Spleen (tissue), 11 donors: ENCODE measurements around the gene METTL1. TPM values are rescaled to one million over a fixed set of nuclear protein-coding genes. Genes with fewer than 3 reads are reported as not detected.
A peak's percentile ranks its signal among the peaks of the same experiment; 100 is the strongest.

Experiments
- DNase-seq: peaks from one replicate; pipeline ENCODE4 v3.0.0-alpha.2; 2020
- H3K27ac ChIP-seq, 8 donors: fragments of 200-600 bp; sonication (generic) in 7 of 8; 1 replicate in 4 of 8; 2 replicates in 4 of 8; pipeline versions ENCODE4 v1.5.0 to v1.8.0; 2016 to 2021; ENCODE audit warnings: inconsistent platforms in 4 of 8, mild to moderate bottlenecking in 4 of 8, moderate library complexity in 1 of 8
- H3K27me3 ChIP-seq, 7 donors: fragments of 200-600 bp; sonication (generic) in 6 of 7; replicated peaks in 1 of 7; 1 replicate in 4 of 7; 2 replicates in 3 of 7; pipeline versions ENCODE4 v1.5.0 to v1.8.0; 2016 to 2021; ENCODE audit warnings: inconsistent platforms in 3 of 7, mild to moderate bottlenecking in 1 of 7
- H3K36me3 ChIP-seq, 6 donors: fragments of 200-600 bp; sonication (generic) in 5 of 6; 1 replicate in 4 of 6; 2 replicates in 2 of 6; pipeline versions ENCODE4 v1.5.0 to v1.8.0; 2016 to 2021; ENCODE audit warnings: inconsistent platforms in 2 of 6
- H3K4me1 ChIP-seq, 6 donors: fragments of 200-600 bp; sonication (generic) in 5 of 6; 1 replicate in 3 of 6; 2 replicates in 3 of 6; pipeline versions ENCODE4 v1.5.0 to v1.8.0; 2016 to 2021; ENCODE audit warnings: inconsistent platforms in 3 of 6
- H3K4me3 ChIP-seq, 8 donors: fragments of 200-600 bp; sonication (generic) in 7 of 8; 1 replicate in 4 of 8; 2 replicates in 4 of 8; pipeline versions ENCODE4 v1.5.0 to v1.8.0; 2016 to 2021; ENCODE audit warnings: inconsistent platforms in 4 of 8, mild to moderate bottlenecking in 4 of 8, moderate library complexity in 2 of 8
- H3K9me3 ChIP-seq, 8 donors: fragments of 200-600 bp; sonication (generic) in 7 of 8; 1 replicate in 4 of 8; 2 replicates in 4 of 8; pipeline versions ENCODE4 v1.5.0 to v1.8.0; 2016 to 2021; ENCODE audit warnings: inconsistent platforms in 4 of 8
- CTCF ChIP-seq, 11 experiments: fragments of 200-600 bp in 7 of 11; fragments of 450-650 bp in 4 of 11; sonication (generic) in 4 of 11; IDR thresholded peaks in 8 of 11; conservative IDR thresholded peaks in 3 of 11; 1 replicate in 7 of 11; 2 replicates in 4 of 11; pipeline versions ENCODE4 v1.4.0 to v1.8.0; 2016 to 2021; ENCODE audit warnings: antibody characterized with exemption in 11 of 11, inconsistent platforms in 4 of 11, mild to moderate bottlenecking in 1 of 11
- POLR2A ChIP-seq, 3 donors: fragments of 450-650 bp; IDR thresholded peaks; one replicate each; pipeline ENCODE4 v1.5.1; 2017; ENCODE audit warnings: antibody characterized with exemption in 3 of 3, mild to moderate bottlenecking in 1 of 3
- POLR2AphosphoS5 ChIP-seq, 3 donors: sonication (generic); formaldehyde crosslinking; IDR thresholded peaks; one replicate each; pipeline ENCODE4 v1.5.1; 2017; ENCODE audit warnings: antibody characterized with exemption in 3 of 3
- WGBS, 5 donors: extraction: QIAGEN DNeasy Blood & Tissue Kit in 3 of 5; methylation state at CpG; one replicate each; pipeline versions ENCODE4 v1.1.5 to v1.1.7; 2013 to 2018; 5-methylcytosine and 5-hydroxymethylcytosine counted together
- intact Hi-C: fragments of 100-400 bp; cut with DNase I; formaldehyde crosslinking; loops from one replicate; pipeline ENCODE4 v1.15.0; 2023; ENCODE audit warnings: low total_unique reads
- polyA plus RNA-seq, 3 donors: library from polyadenylated mRNA; stranded (reverse); fragments of 200-250 nt; gene quantifications; one replicate each; pipeline ENCODE4 v1.2.1, GENCODE V29; 2013
- total RNA-seq, 7 donors: library from RNA; depleted of rRNA in 3 of 7; stranded (reverse); fragments of >200 nt in 3 of 7; fragmentation: NEBNext Ultra II Directional in 4 of 7; extraction: Animal tissue kit (Norgen Biotek cat#: 25700) in 4 of 7; gene quantifications; one replicate each; pipeline versions ENCODE4 v1.1.0 to v1.2.1, GENCODE V29; 2016 to 2021
- donor health status: healthy with polysubstance abuse.
- donor health status: DM: no; HTN: no; CAD: no; lungs with moderate emphysema.
- donor health status: DM: no; HTN: no; CAD: no.
- donor health status: Bipolar disorder and iron deficiency.
- donor health status: healthy.
- donor health status: DM: no; HTN: no; CAD: no.
- donor health status: DM: yes; HTN: yes; CAD: no.

The METTL1 gene
- total and polyA plus RNA-seq, 10 donors = 4.9 to 22.0 (median 14.5) TPM

- intact Hi-C loops = no loop called here
- H3K9me3 ChIP-seq = no peaks in the 10 kb centered on the region
- TF ChIP-seq POLR2A (IDR thresholded peaks at IDR 0.05) (no peak), CTCF (IDR thresholded peaks at IDR 0.05 in 8 of 11, conservative IDR thresholded peaks at IDR 0.05 in 3 of 11) (no peak), POLR2AphosphoS5 (IDR thresholded peaks at IDR 0.05) (no peak)
- WGBS, 5 donors = 78 to 92% (median 90%) methylated on average over 3 of the region's 3 CpGs
- DNase-seq = no peak
- peaks cover 20 to 50% (median 29%) of the 10 kb centered on the region in 6 donors for H3K4me1 ChIP-seq
- H3K27me3 ChIP-seq = peaks cover 4 to 24% (median 17%) of the 10 kb centered on the region in 7 donors
- H3K36me3 ChIP-seq = peaks cover 0 to 23% (median 19%) of the 10 kb centered on the region in 6 donors
- no peak overlapping the region for H3K4me3 ChIP-seq
- no peak overlapping the region for H3K27ac ChIP-seq
Measured at GRCh38 chr12:57760347-57760982, 11.4 kb downstream of the METTL1 start.

- Histone ChIP-seq H3K27me3 (peaks cover 0 to 24% (median 7%) of the 10 kb centered on the region in 7 donors), H3K27ac (no peak overlapping the region), H3K9me3 (no peaks in the 10 kb centered on the region), H3K4me1 (peaks cover 11 to 45% (median 22%) of the 10 kb centered on the region in 6 donors), H3K36me3 (peaks cover 0 to 23% (median 19%) of the 10 kb centered on the region in 6 donors), H3K4me3 (no peak overlapping the region)
- intact Hi-C loops = no loop called here
- 37 to 48% (median 41%) methylated on average over 3 of the region's 3 CpGs for WGBS, 5 donors
- DNase-seq = no peak
- TF ChIP-seq POLR2AphosphoS5 (IDR thresholded peaks at IDR 0.05) (no peak), CTCF (IDR thresholded peaks at IDR 0.05 in 8 of 11, conservative IDR thresholded peaks at IDR 0.05 in 3 of 11) (peak in 7 of 11 experiments; percentile 22 to 59 (median 40))
Measured at GRCh38 chr12:57759360-57759980, 12.4 kb downstream of the METTL1 start.

GRCh38 chr12:57758552-57759359 is 13.1 kb downstream of the METTL1 start:
- intact Hi-C loops = no loop called here

More at GRCh38 chr12:57758552-57759359, 13.1 kb downstream of the METTL1 start:
- H3K9me3 ChIP-seq = no peaks in the 10 kb centered on the region
- H3K4me3 ChIP-seq = no peak overlapping the region
- H3K4me1 ChIP-seq = peaks cover 11 to 47% (median 27%) of the 10 kb centered on the region in 6 donors
- peaks cover 0 to 23% (median 19%) of the 10 kb centered on the region in 6 donors for H3K36me3 ChIP-seq
- H3K27ac ChIP-seq = no peak overlapping the region
- DNase-seq = no peak
- TF ChIP-seq CTCF (IDR thresholded peaks at IDR 0.05 in 8 of 11, conservative IDR thresholded peaks at IDR 0.05 in 3 of 11) (no peak), POLR2AphosphoS5 (IDR thresholded peaks at IDR 0.05) (peak in 1 of 3 donors; percentile 21), POLR2A (IDR thresholded peaks at IDR 0.05) (no peak)
- H3K27me3 ChIP-seq = peaks cover 0 to 17% (median 0%) of the 10 kb centered on the region in 7 donors
- WGBS, 5 donors = 89 to 97% (median 94%) methylated on average over 15 to 25 of the region's 25 CpGs
